ENCODE data around the gene HPS1.

- no peak for TF ChIP-seq CTCF (IDR thresholded peaks at IDR 0.05)
- no peak for TF ChIP-seq POLR2AphosphoS5 (IDR thresholded peaks at IDR 0.05; ENCODE audit: low read depth, low read length)
- no peak for TF ChIP-seq SIN3A (IDR thresholded peaks at IDR 0.05; ENCODE audit: borderline replicate concordance, insufficient read depth, low read depth, low read length)
Observed at GRCh38 chr10:98424295-98425254, 22.2 kb downstream of the HPS1 start.

Data from Panc1 (cell line).